ENCODE results near the gene GPR160.

GPR160 gene

GRCh38 chr3:170033489-170033888 is 4.3 kb upstream of the GPR160 start:
- peak; percentile 20 for DNase-seq

- DNase-seq, result peak; percentile 9
Observed at GRCh38 chr3:170038434-170039110, 777 bp downstream of the GPR160 start.

GRCh38 chr3:170040418-170040817 is 2.6 kb downstream of the GPR160 start:
- no peak for DNase-seq

- DNase-seq, result no peak
Observed at GRCh38 chr3:170043506-170043905, 5.7 kb downstream of the GPR160 start.

GRCh38 chr3:170044271-170044670 is 6.5 kb downstream of the GPR160 start:
- DNase-seq, result no peak

GRCh38 chr3:170044795-170045244 is 7.0 kb downstream of the GPR160 start:
- no peak for DNase-seq

GRCh38 chr3:170046269-170047132 is 8.7 kb downstream of the GPR160 start:
- no peak for DNase-seq

- no peak for DNase-seq
Observed at GRCh38 chr3:170047133-170047404, 9.3 kb downstream of the GPR160 start.

- DNase-seq, result no peak
Observed at GRCh38 chr3:170049146-170050000, 11.6 kb downstream of the GPR160 start.

- DNase-seq, result no peak
Observed at GRCh38 chr3:170050753-170051152, 13.0 kb downstream of the GPR160 start.

GRCh38 chr3:170052398-170052797 is 14.6 kb downstream of the GPR160 start:
- DNase-seq, result no peak

- DNase-seq, result no peak
Observed at GRCh38 chr3:170054204-170054603, 16.4 kb downstream of the GPR160 start.

GRCh38 chr3:170055209-170055608 is 17.4 kb downstream of the GPR160 start:
- DNase-seq, result no peak

GRCh38 chr3:170056710-170057454 is 19.1 kb downstream of the GPR160 start:
- no peak for DNase-seq

GRCh38 chr3:170057550-170057949 is 19.8 kb downstream of the GPR160 start:
- no peak for DNase-seq

- no peak for DNase-seq
Observed at GRCh38 chr3:170058127-170058526, 20.3 kb downstream of the GPR160 start.

- DNase-seq, result no peak
Observed at GRCh38 chr3:170059447-170059846, 21.7 kb downstream of the GPR160 start.

- no peak for DNase-seq
Observed at GRCh38 chr3:170062068-170062467, 24.3 kb downstream of the GPR160 start.

- DNase-seq, result no peak
Observed at GRCh38 chr3:170062769-170063168, 25.0 kb downstream of the GPR160 start.

GRCh38 chr3:170063691-170064090 is 25.9 kb downstream of the GPR160 start:
- DNase-seq, result no peak

GRCh38 chr3:170064108-170064507 is 26.3 kb downstream of the GPR160 start:
- no peak for DNase-seq

- DNase-seq, result no peak
Observed at GRCh38 chr3:170075441-170076091, 37.8 kb downstream of the GPR160 start.
